PFSK-1 (cell line): ENCODE data around the gene KIAA0586.

Source experiments
- FOXP2 ChIP-seq: optimal IDR thresholded peaks from 2 replicates; pipeline ENCODE3; 2011; ENCODE audit warnings: borderline replicate concordance, control low read depth, inconsistent platforms; ENCODE audit not compliant: insufficient read depth; ENCODE audit errors: extremely low read length, extremely low read depth
- POLR2AphosphoS5 ChIP-seq: IDR thresholded peaks from 2 replicates; pipeline ENCODE4 v1.6.1; 2012; ENCODE audit warnings: low read depth, mild to moderate bottlenecking, control low read depth, low read length, moderate library complexity
- SIN3A ChIP-seq: IDR thresholded peaks from 2 replicates; pipeline ENCODE4 v1.6.1; 2012; ENCODE audit warnings: mild to moderate bottlenecking, low read length, moderate library complexity, borderline replicate concordance; ENCODE audit not compliant: insufficient read depth
- TAF1 ChIP-seq: IDR thresholded peaks from 2 replicates; pipeline ENCODE4 v1.6.1; 2012; ENCODE audit warnings: low read length, control low read depth, borderline replicate concordance; ENCODE audit not compliant: insufficient read depth
- TF ChIP-seq, protein P1 (sequence below), 2 experiments: IDR thresholded peaks; 2 replicates each; pipeline versions ENCODE4 v1.6.1 to v1.8.0; 2011 to 2012; ENCODE audit warnings: low read depth in 2 of 2, low read length in 2 of 2, control low read depth in 1 of 2, inconsistent platforms in 1 of 2, mild to moderate bottlenecking in 1 of 2, moderate library complexity in 1 of 2; ENCODE audit not compliant: insufficient read depth in 1 of 2

DNA sequence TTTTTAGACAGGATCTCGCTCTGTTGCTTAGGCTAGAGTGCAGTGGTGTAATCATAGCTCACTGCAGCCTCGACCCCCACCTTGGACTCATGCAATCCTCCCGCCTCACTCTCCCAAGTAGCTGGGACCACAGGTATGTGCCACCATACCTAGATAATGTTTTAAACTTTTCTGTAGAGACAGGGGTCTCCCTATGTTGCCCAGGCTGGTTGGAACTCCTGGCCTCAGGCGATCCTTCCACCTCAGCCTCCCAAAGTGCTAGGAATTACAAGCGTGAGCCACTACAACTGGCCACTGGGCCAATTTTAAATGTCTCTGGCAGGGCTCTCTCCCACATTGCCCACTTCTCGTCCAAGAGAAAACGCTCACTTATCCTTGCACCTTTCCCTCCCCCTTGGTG, 143.7 kb downstream of the KIAA0586 start:
- TF ChIP-seq POLR2AphosphoS5 (no peak), FOXP2 (no peak), SIN3A (no peak), TAF1 (no peak)
- TF ChIP-seq, protein P1, sequence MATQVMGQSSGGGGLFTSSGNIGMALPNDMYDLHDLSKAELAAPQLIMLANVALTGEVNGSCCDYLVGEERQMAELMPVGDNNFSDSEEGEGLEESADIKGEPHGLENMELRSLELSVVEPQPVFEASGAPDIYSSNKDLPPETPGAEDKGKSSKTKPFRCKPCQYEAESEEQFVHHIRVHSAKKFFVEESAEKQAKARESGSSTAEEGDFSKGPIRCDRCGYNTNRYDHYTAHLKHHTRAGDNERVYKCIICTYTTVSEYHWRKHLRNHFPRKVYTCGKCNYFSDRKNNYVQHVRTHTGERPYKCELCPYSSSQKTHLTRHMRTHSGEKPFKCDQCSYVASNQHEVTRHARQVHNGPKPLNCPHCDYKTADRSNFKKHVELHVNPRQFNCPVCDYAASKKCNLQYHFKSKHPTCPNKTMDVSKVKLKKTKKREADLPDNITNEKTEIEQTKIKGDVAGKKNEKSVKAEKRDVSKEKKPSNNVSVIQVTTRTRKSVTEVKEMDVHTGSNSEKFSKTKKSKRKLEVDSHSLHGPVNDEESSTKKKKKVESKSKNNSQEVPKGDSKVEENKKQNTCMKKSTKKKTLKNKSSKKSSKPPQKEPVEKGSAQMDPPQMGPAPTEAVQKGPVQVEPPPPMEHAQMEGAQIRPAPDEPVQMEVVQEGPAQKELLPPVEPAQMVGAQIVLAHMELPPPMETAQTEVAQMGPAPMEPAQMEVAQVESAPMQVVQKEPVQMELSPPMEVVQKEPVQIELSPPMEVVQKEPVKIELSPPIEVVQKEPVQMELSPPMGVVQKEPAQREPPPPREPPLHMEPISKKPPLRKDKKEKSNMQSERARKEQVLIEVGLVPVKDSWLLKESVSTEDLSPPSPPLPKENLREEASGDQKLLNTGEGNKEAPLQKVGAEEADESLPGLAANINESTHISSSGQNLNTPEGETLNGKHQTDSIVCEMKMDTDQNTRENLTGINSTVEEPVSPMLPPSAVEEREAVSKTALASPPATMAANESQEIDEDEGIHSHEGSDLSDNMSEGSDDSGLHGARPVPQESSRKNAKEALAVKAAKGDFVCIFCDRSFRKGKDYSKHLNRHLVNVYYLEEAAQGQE (IDR thresholded peaks at IDR 0.05; ENCODE audit: insufficient read depth in 1 of 2, low read depth in 2 of 2, low read length in 2 of 2), result no peak
